PC-9 (cell line): Measurements from ENCODE around the gene ARHGAP45. TPM values are rescaled to one million over a fixed set of nuclear protein-coding genes. Genes with fewer than 3 reads are reported as not detected.

Experiments
- BruUV-seq: library from RNA; stranded (reverse); fragments of 400-500 nt; replicated peaks from 2 replicates; lab custom pipeline; 2021; lab: Mats Ljungman, UMichigan
- CTCF ChIA-PET: fragments of 300-600 bp; sonication (Branson Sonifier 250); formaldehyde crosslinking; loops from one replicate; lab custom pipeline; 2022; ENCODE audit warnings: antibody characterized with exemption; lab: Charles Lee
- POLR2A ChIA-PET: fragments of 300-600 bp; sonication (Branson Sonifier 250); formaldehyde crosslinking; loops from one replicate; lab custom pipeline; 2022; ENCODE audit warnings: antibody characterized with exemption; ENCODE audit not compliant: unreplicated experiment; lab: Charles Lee
- DNase-seq, 2 experiments: peaks; one replicate each; pipeline versions ENCODE4 v3.0.0 to v3.0.0-alpha.2; 2015 to 2022; ENCODE audit warnings: mixed read lengths in 1 of 2
- H2AFZ ChIP-seq: fragments of 200-600 bp; sonication (generic); 2 replicates; pipeline ENCODE4 v1.8.1; 2017; ENCODE audit warnings: antibody characterized with exemption
- H3F3A ChIP-seq: fragments of 200-600 bp; sonication (generic); 2 replicates; pipeline ENCODE4 v1.8.1; 2017; ENCODE audit warnings: antibody characterized with exemption, mild to moderate bottlenecking, low read depth; ENCODE audit not compliant: insufficient read depth
- H3K27ac ChIP-seq: fragments of 200-600 bp; sonication (generic); 2 replicates; pipeline ENCODE4 v1.6.1; 2016; ENCODE audit warnings: mixed run types
- H3K27me3 ChIP-seq: fragments of 200-600 bp; sonication (generic); 2 replicates; pipeline ENCODE4 v1.6.1; 2016; ENCODE audit warnings: low read depth, mixed run types; ENCODE audit not compliant: insufficient read depth
- H3K36me3 ChIP-seq: fragments of 200-600 bp; sonication (generic); 2 replicates; pipeline ENCODE4 v1.6.1; 2016; ENCODE audit warnings: low read depth, mixed run types
- H3K4me1 ChIP-seq: fragments of 200-600 bp; sonication (generic); replicated peaks from 2 replicates; pipeline ENCODE4 v1.6.1; 2016; ENCODE audit warnings: mixed run types; ENCODE audit not compliant: insufficient read depth
- H3K4me2 ChIP-seq: fragments of 200-600 bp; sonication (generic); 2 replicates; pipeline ENCODE4 v1.6.1; 2017; ENCODE audit warnings: mixed run types
- H3K4me3 ChIP-seq: fragments of 200-600 bp; sonication (generic); 2 replicates; pipeline ENCODE4 v1.6.1; 2016; ENCODE audit warnings: mixed run types
- H3K79me2 ChIP-seq: fragments of 200-600 bp; sonication (generic); 2 replicates; pipeline ENCODE4 v1.6.1; 2017; ENCODE audit warnings: low read depth, mixed run types
- H3K9me2 ChIP-seq: fragments of 200-600 bp; sonication (generic); 2 replicates; pipeline ENCODE4 v1.8.1; 2017; ENCODE audit warnings: mild to moderate bottlenecking; ENCODE audit not compliant: insufficient read depth
- H3K9me3 ChIP-seq: fragments of 200-600 bp; sonication (generic); 2 replicates; pipeline ENCODE4 v1.8.1; 2016; ENCODE audit warnings: low read depth; ENCODE audit not compliant: insufficient read depth
- H4K20me1 ChIP-seq: fragments of 200-600 bp; sonication (generic); 2 replicates; pipeline ENCODE4 v1.8.1; 2017; ENCODE audit not compliant: insufficient read depth
- CTCF ChIP-seq: fragments of 200-600 bp; sonication (generic); conservative IDR thresholded peaks from 2 replicates; pipeline ENCODE4 v1.6.1; 2017; ENCODE audit warnings: mixed run types, antibody characterized with exemption, mild to moderate bottlenecking, moderate library complexity
- EZH2 ChIP-seq: fragments of 200-600 bp; sonication (generic); IDR thresholded peaks from 2 replicates; pipeline ENCODE4 v1.8.0; 2017; ENCODE audit warnings: antibody characterized with exemption, low read depth
- intact Hi-C: fragments of 100-400 bp; cut with micrococcal nuclease; formaldehyde crosslinking; loops from one replicate; pipeline ENCODE4 v1.10.0; 2022; ENCODE audit not compliant: unreplicated experiment
- total RNA-seq: library from RNA; stranded (reverse); gene quantifications from 2 replicates; pipeline ENCODE4 v1.2.3, GENCODE V29; 2021

Gene ARHGAP45
- total RNA-seq, 1 experiment from 2014 or later, result 20.2 TPM

GRCh38 chr19:1088416-1089010 lies 21.5 kb downstream of the ARHGAP45 start:
- peaks cover 16% of the 10 kb centered on the region for H3K79me2 ChIP-seq
- H3K9me3 ChIP-seq, result no peaks in the 10 kb centered on the region
- no peaks in the 10 kb centered on the region for H3K27me3 ChIP-seq
- no peak for TF ChIP-seq CTCF
- no peak for TF ChIP-seq EZH2
- intact Hi-C loops, result no loop called here
- no peaks in the 10 kb centered on the region for H3K4me1 ChIP-seq
- H3K9me2 ChIP-seq, result no peaks in the 10 kb centered on the region
- ChIA-PET POLR2A (no interaction called here), CTCF (no interaction called here)
- H3K4me3 ChIP-seq, result no peak overlapping the region
- no peak overlapping the region for H2AFZ ChIP-seq
- peaks cover 3% of the 10 kb centered on the region; the same call in 1 of the 2 replicates for H3K36me3 ChIP-seq
- BruUV-seq, result no TSS peak
- peaks cover 8% of the 10 kb centered on the region for H4K20me1 ChIP-seq
- H3F3A ChIP-seq, result peaks cover 1% of the 10 kb centered on the region; the same call in 1 of the 2 replicates
- DNase-seq, result no peak
- no peak overlapping the region for H3K4me2 ChIP-seq
- no peak overlapping the region for H3K27ac ChIP-seq

GRCh38 chr19:1089126-1089771 lies 22.3 kb downstream of the ARHGAP45 start:
- Histone ChIP-seq H3K27ac (no peak overlapping the region), H3K4me1 (peaks cover 5% of the 10 kb centered on the region; the same call in 1 of the 2 replicates), H3K9me3 (no peaks in the 10 kb centered on the region), H4K20me1 (peaks cover 15% of the 10 kb centered on the region), H3K36me3 (peaks cover 3% of the 10 kb centered on the region; the same call in 1 of the 2 replicates), H3K79me2 (peaks cover 23% of the 10 kb centered on the region), H3K4me3 (no peak overlapping the region), H3F3A (no peaks in the 10 kb centered on the region; the same call in 1 of the 2 replicates), H3K9me2 (no peaks in the 10 kb centered on the region), H2AFZ (no peak overlapping the region), H3K27me3 (no peaks in the 10 kb centered on the region), H3K4me2 (no peak overlapping the region)
- no TSS peak for BruUV-seq
- intact Hi-C loops, result no loop called here
- TF ChIP-seq CTCF (no peak), EZH2 (no peak)
- DNase-seq, result no peak
- ChIA-PET POLR2A (no interaction called here), CTCF (no interaction called here)

GRCh38 chr19:1089891-1090290 lies 22.9 kb downstream of the ARHGAP45 start:
- peaks cover 5% of the 10 kb centered on the region; the same call in 1 of the 2 replicates for H3K4me1 ChIP-seq
- ChIA-PET CTCF (no interaction called here), POLR2A (no interaction called here)
- no TSS peak for BruUV-seq
- DNase-seq, result no peak
- TF ChIP-seq EZH2, result no peak
- no peak for TF ChIP-seq CTCF
- no peak overlapping the region for H2AFZ ChIP-seq
- H3F3A ChIP-seq, result no peaks in the 10 kb centered on the region; the same call in 1 of the 2 replicates
- H3K79me2 ChIP-seq, result peaks cover 30% of the 10 kb centered on the region
- H3K27me3 ChIP-seq, result no peaks in the 10 kb centered on the region
- no peaks in the 10 kb centered on the region for H3K9me3 ChIP-seq
- no peak overlapping the region for H3K27ac ChIP-seq
- H3K9me2 ChIP-seq, result no peaks in the 10 kb centered on the region
- H3K4me2 ChIP-seq, result no peak overlapping the region
- H4K20me1 ChIP-seq, result peaks cover 20% of the 10 kb centered on the region
- peaks cover 3% of the 10 kb centered on the region; the same call in 1 of the 2 replicates for H3K36me3 ChIP-seq
- no peak overlapping the region for H3K4me3 ChIP-seq
- intact Hi-C loops, result no loop called here
